KOPT-K1 (cell line): ENCODE data around the gene RABL3.
A peak's percentile ranks its signal among the peaks of the same experiment; 100 is the strongest.
"Not testable (repeated sequence)": the region's sequence is repeated elsewhere in the genome, so short reads cannot be mapped to it uniquely, and the experiment has no call there.

Experiments used
- H3K27ac ChIP-seq: fragments of 200-600 bp; sonication (generic); 2 replicates; pipeline ENCODE4 v1.5.1; 2016; ENCODE audit warnings: antibody characterized with exemption, mild to moderate bottlenecking, low read depth, low read length; ENCODE audit not compliant: poor library complexity, severe bottlenecking
- H3K36me3 ChIP-seq: fragments of 200-600 bp; sonication (generic); 2 replicates; pipeline ENCODE4 v1.5.1; 2017; ENCODE audit warnings: antibody characterized with exemption, mild to moderate bottlenecking, low read length, moderate library complexity; ENCODE audit not compliant: insufficient read depth
- H3K9me3 ChIP-seq: fragments of 200-600 bp; sonication (generic); 2 replicates; pipeline ENCODE4 v1.5.1; 2017; ENCODE audit warnings: antibody characterized with exemption, low read length, mild to moderate bottlenecking; ENCODE audit not compliant: insufficient read depth, poor library complexity, severe bottlenecking

Gene RABL3

DNA sequence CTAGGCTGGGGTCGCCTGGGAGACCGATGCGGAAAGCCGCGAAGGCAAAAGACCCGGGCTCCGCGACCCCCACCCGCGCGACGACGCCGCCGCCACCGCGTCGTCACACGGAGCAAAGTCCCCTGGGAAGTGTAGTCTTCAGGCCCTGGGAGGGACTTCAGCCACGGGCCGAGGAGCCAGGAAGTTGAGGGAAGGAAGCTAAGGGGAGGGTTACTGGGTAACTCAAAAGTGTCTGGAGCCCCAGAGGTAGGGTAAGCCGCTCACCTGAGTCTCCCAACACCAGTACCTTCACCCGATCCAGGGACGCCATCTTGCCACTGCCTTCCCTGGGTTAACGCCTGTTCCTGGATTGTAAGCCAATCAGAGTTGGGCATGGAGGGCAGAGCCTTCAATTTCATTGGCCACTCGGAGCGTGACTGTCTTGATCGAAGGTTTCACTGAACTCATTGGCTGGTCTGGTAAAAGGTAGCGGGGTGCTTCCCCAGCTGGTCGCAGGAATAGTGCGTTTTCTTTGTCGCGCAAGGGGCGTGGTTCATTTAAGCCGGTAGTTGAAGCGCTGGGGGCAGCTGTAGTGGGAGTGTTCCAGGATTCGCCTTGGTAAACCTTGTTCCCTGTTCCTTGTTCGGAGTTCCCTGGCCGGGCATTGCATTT, at the start of gene RABL3, which contains the start of gene GTF2E1:
Gene RABL3 (minus strand): TSS at position 319 of the 651 bp plus-strand sequence. CDS start 9 bp downstream, at position 310.
Gene GTF2E1 (plus strand): TSS at position 547 of the 651 bp plus-strand sequence. CDS start 7,809 bp downstream, outside the sequence.
- H3K36me3 ChIP-seq = peaks cover 16% of the 10 kb centered on the region
- H3K9me3 ChIP-seq = peaks cover 18% of the 10 kb centered on the region
- peak within 1 kb of the TSS; percentile 83 for H3K27ac ChIP-seq

GRCh38 chr3:120791913-120792312, 49.6 kb upstream of the RABL3 start:
- Histone ChIP-seq H3K36me3 (no peaks in the 10 kb centered on the region), H3K27ac (no peak overlapping the region), H3K9me3 (no peaks in the 10 kb centered on the region)

DNA sequence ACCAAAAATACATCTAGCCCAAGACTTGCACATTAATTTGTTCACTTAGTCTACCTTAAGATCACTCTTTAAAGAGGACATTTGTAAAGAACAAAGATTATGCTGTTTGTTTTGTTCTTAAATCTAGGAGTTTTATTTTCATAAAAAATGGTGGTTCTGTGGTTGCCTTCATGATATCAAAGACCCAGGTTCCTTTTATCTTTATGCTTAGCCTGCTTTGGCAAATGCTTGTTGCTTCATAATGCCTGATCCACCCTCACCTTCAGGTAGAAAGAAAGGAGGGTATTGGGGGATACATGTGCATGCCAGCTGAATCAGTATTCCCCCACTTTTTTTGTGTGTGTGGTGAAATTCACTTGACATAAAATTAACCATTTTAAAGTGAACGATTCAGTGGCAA, 48.7 kb upstream of the RABL3 start:
- no peaks in the 10 kb centered on the region for H3K36me3 ChIP-seq
- no peak overlapping the region for H3K27ac ChIP-seq

GRCh38 chr3:120785832-120786231, 43.5 kb upstream of the RABL3 start:
- H3K27ac ChIP-seq, H3K9me3 ChIP-seq: not testable (repeated sequence)
- peaks cover 19% of the 10 kb centered on the region for H3K36me3 ChIP-seq

More for the DNA sequence above, 48.7 kb upstream of the RABL3 start:
- no peaks in the 10 kb centered on the region for H3K9me3 ChIP-seq

- H3K9me3 ChIP-seq = no peaks in the 10 kb centered on the region
- H3K27ac ChIP-seq = no peak overlapping the region
- peaks cover 61% of the 10 kb centered on the region for H3K36me3 ChIP-seq
These were observed 38.7 kb upstream of the RABL3 start for GRCh38 chr3:120780977-120781376.

DNA sequence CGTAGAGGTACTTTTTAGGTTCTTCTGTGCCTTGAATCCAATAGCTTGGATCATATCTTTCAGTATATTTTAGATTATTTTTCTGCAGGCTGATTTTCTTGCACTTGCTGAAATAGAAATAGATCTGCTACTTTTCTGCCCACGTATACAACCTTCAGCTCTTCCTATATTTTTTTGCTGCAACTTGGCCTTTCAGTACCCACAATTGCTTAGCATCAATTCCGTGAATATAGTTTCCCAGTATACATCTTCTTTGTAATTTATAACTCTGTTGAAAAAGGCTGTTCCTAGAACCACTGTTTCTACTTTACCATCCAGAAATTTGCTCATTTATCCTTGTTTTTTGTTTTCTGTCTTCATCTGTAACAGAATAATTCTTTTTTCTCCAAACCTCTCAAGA, 36.5 kb upstream of the RABL3 start:
- Histone ChIP-seq H3K36me3 (peaks cover 82% of the 10 kb centered on the region), H3K9me3 (no peaks in the 10 kb centered on the region), H3K27ac (no peak overlapping the region)

GRCh38 chr3:120775411-120775810, 33.1 kb upstream of the RABL3 start:
- H3K27ac ChIP-seq = no peak overlapping the region
- H3K9me3 ChIP-seq = no peaks in the 10 kb centered on the region
- peaks cover 89% of the 10 kb centered on the region for H3K36me3 ChIP-seq

- Histone ChIP-seq H3K9me3 (no peaks in the 10 kb centered on the region), H3K36me3 (peaks cover 75% of the 10 kb centered on the region), H3K27ac (no peak overlapping the region)
These were observed 31.6 kb upstream of the RABL3 start for GRCh38 chr3:120773932-120774331.

DNA sequence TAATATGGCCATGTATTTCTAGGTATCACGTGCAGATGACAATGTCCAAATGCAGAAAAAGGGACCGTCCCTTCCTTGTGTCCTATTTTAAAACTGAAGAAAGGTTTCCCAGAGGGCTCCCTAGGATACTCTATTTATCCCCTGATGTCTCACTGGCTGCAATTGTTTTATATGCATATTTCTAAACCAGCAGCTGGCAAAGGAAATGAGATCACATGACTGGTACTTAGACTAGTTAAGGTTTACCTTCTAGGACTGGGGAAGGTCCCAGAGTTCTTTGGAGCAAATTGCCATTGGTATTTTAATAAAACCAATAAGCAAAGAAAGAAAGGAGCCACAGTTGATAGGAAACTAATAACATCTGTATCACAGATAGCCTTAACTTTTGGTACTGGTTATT, 29.8 kb upstream of the RABL3 start:
- Histone ChIP-seq H3K9me3 (no peaks in the 10 kb centered on the region), H3K36me3 (peaks cover 61% of the 10 kb centered on the region)

DNA sequence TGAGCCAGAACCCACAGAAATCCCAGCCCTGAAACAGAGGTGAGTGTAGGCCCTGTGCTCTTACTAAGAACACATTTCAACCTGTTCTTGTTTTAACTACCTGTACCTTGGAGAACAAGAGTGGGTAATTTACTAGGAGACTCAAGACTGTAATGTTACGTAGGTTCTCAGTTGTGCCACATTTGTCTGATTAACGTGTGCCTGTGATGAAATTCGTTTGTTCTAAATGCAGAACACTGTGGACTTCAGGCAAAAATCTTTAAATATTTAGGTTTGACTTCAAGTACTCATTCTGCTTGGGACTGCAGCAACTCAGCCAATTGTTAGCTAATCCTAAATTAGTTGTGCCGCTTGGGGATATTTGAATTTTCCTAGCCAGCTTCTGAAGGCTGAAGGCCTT, 28.6 kb upstream of the RABL3 start:
- no peaks in the 10 kb centered on the region for H3K9me3 ChIP-seq
- H3K36me3 ChIP-seq = peaks cover 49% of the 10 kb centered on the region
- no peak overlapping the region for H3K27ac ChIP-seq

More for the DNA sequence above, 29.8 kb upstream of the RABL3 start:
- H3K27ac ChIP-seq = no peak overlapping the region

- Histone ChIP-seq H3K36me3 (peaks cover 35% of the 10 kb centered on the region), H3K27ac (no peak overlapping the region)
These were observed 27.1 kb upstream of the RABL3 start for GRCh38 chr3:120769436-120769835.

GRCh38 chr3:120767106-120767505, 24.8 kb upstream of the RABL3 start:
- H3K36me3 ChIP-seq = peaks cover 16% of the 10 kb centered on the region

More at GRCh38 chr3:120769436-120769835, 27.1 kb upstream of the RABL3 start:
- H3K9me3 ChIP-seq = no peaks in the 10 kb centered on the region

GRCh38 chr3:120766576-120766975, 24.3 kb upstream of the RABL3 start:
- Histone ChIP-seq H3K36me3 (peaks cover 11% of the 10 kb centered on the region), H3K27ac (no peak overlapping the region), H3K9me3 (no peaks in the 10 kb centered on the region)

More at GRCh38 chr3:120767106-120767505, 24.8 kb upstream of the RABL3 start:
- Histone ChIP-seq H3K9me3 (no peaks in the 10 kb centered on the region), H3K27ac (no peak overlapping the region)

DNA sequence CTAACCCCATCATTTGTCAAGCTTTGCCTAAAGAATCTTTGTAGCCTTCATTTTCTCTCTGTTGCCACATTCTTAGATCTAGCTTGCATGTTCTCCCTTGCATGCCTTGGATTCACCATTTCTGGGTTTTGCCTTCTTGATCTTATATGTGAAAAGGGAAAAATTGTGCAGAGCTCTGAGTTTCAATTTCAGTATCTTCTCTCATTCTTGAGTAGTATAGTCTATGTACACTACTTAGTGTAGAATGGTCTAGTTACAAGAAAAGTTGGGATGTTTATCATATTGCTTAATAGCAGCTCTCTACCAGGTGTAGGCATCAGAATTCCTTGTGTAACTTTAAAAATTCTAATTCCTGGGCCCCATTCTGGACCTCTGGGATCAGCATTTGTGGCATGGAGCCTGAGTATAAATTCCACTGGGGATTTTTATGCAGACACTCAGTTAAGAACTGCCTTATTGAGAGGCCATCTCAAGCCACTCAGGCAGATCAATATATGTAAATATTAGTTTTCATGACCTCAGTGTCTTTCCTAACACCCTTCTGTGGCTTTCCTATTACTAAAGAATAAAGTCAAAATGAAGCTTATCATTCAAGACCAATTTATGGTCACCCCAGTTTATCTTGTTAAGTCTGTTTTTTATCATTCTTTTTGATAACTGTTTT, 23.6 kb upstream of the RABL3 start:
- no peak overlapping the region for H3K27ac ChIP-seq
- H3K36me3 ChIP-seq = peaks cover 5% of the 10 kb centered on the region
- no peaks in the 10 kb centered on the region for H3K9me3 ChIP-seq

DNA sequence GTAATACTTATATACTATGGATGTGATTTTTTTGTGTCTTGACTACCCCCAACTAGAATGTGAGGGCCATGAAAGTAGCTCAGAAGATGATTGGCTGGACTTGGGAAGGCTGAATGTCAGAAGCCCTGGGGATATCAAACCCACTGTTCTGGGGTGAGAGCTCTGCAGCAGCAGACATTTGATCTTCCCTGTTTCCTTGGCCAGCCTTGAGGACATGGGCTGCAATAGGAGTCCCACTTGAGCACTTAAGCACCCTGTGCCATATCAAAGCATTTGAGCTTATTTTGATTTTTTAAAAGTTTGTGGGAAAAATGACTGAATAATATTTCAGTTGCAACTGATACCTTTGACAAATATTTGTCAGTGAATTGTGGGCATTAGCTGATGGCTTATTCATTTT, 21.9 kb upstream of the RABL3 start:
- Histone ChIP-seq H3K9me3 (no peaks in the 10 kb centered on the region), H3K27ac (no peak overlapping the region), H3K36me3 (no peaks in the 10 kb centered on the region)

- no peaks in the 10 kb centered on the region for H3K36me3 ChIP-seq
- no peaks in the 10 kb centered on the region for H3K9me3 ChIP-seq
- H3K27ac ChIP-seq = no peak overlapping the region
These were observed 21.3 kb upstream of the RABL3 start for GRCh38 chr3:120763601-120764000.
